ENCODE results near the gene ANK2. TPM values are rescaled to one million over a fixed set of nuclear protein-coding genes. Genes with fewer than 3 reads are reported as not detected.

ANK2 gene
- total and polyA plus RNA-seq, 10 donors: 5.3 to 158 (median 72.9) TPM

- DNase-seq: no peak
- H3K4me1 ChIP-seq: no peaks in the 10 kb centered on the region
- H3K27me3 ChIP-seq (replicated peaks in 1 of 7): no peaks in the 10 kb centered on the region
- 81 to 94% (median 82%) methylated on average over 2 of the region's 2 CpGs for WGBS, 5 donors
- intact Hi-C loops (cut with DNase I; ENCODE audit: low total_unique reads): no loop called here
- TF ChIP-seq, protein P1, sequence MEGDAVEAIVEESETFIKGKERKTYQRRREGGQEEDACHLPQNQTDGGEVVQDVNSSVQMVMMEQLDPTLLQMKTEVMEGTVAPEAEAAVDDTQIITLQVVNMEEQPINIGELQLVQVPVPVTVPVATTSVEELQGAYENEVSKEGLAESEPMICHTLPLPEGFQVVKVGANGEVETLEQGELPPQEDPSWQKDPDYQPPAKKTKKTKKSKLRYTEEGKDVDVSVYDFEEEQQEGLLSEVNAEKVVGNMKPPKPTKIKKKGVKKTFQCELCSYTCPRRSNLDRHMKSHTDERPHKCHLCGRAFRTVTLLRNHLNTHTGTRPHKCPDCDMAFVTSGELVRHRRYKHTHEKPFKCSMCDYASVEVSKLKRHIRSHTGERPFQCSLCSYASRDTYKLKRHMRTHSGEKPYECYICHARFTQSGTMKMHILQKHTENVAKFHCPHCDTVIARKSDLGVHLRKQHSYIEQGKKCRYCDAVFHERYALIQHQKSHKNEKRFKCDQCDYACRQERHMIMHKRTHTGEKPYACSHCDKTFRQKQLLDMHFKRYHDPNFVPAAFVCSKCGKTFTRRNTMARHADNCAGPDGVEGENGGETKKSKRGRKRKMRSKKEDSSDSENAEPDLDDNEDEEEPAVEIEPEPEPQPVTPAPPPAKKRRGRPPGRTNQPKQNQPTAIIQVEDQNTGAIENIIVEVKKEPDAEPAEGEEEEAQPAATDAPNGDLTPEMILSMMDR (IDR thresholded peaks at IDR 0.05 in 8 of 11, conservative IDR thresholded peaks at IDR 0.05 in 3 of 11): no peak
- no peak for TF ChIP-seq POLR2AphosphoS5 (IDR thresholded peaks at IDR 0.05)
- TF ChIP-seq POLR2A (IDR thresholded peaks at IDR 0.05): no peak
- no peaks in the 10 kb centered on the region for H3K36me3 ChIP-seq
- H3K4me3 ChIP-seq: no peak overlapping the region
- H3K9me3 ChIP-seq: no peaks in the 10 kb centered on the region
- H3K27ac ChIP-seq: no peak overlapping the region
Observed at GRCh38 chr4:113114884-113115283, 65.4 kb downstream of the ANK2 start.

DNA sequence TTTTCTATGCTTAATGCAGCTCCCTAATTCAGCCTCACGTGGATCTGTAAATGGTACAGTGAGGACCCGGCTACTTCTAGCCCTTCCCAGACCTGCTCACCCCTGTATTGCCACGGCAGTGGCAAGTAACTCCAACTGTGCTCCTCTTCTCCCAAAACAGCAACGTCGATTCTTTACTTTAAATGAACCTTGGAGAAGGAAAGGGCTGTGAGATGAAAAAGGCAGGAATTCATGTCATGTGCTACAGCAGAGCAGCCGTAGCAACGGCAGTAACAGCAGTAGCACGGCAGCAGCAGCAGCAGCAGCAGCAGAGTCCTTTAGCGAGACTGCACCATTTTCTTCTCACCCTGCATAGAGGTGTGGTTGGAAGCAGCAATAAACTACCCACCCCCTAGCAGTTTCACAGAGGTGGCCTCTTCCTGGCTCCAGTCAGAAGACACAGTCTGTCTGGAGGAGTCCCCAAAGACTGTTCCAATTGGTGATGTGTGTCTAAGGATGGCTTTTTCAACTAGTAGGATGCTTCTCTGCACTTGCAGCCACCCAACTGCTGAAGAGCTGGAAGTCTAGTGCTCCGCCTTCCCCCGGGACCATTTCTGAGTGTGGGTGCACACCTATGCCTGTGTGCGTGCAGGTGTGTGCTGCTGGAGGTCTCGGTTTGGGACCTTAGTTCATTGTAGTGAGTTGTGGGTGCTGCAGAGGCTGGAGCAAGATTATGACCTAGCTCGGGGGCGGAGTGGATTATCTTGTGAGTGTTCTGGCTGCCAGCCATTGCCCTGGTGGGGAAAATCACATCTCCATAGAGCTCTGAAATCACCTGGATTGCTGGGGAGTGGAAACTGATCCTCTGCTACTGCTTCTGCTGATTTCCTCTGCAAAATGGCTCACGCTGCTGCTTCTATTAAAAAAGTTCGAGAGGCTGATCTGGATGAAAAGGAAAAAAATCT is 67.2 kb downstream of the ANK2 start:
- no peak for DNase-seq
- intact Hi-C loops (cut with DNase I; ENCODE audit: low total_unique reads): no loop called here
- 61 to 70% (median 66%) methylated on average over 16 to 17 of the region's 17 CpGs for WGBS, 5 donors
- H3K4me3 ChIP-seq: peak overlapping the region in 2 of 8 donors; percentile 4 to 12
- no peaks in the 10 kb centered on the region for H3K36me3 ChIP-seq
- H3K27me3 ChIP-seq (replicated peaks in 1 of 7): no peaks in the 10 kb centered on the region
- no peaks in the 10 kb centered on the region for H3K4me1 ChIP-seq
- H3K9me3 ChIP-seq: no peaks in the 10 kb centered on the region
- H3K27ac ChIP-seq: no peak overlapping the region
- TF ChIP-seq, protein P1 (IDR thresholded peaks at IDR 0.05 in 8 of 11, conservative IDR thresholded peaks at IDR 0.05 in 3 of 11): no peak
- TF ChIP-seq POLR2A (IDR thresholded peaks at IDR 0.05) (no peak), POLR2AphosphoS5 (IDR thresholded peaks at IDR 0.05) (no peak)

DNA sequence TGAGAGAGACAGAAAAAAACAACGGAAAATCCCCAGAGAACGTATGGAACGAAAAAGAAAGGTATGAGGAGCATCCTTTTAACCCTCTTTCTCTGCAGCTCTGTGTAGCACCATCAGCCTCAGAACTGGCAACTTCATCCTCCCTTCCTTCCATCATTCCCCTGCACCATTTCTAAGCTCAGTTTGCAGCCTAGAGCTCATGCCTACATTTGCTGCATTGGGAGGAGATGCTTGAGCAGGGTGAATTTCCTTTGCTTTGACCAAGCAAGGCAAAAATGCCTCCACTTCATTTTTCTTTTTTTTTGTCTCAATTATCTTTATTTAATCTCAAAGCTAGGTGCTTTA is 67.9 kb downstream of the ANK2 start:
- no peak overlapping the region for H3K27ac ChIP-seq
- H3K9me3 ChIP-seq: no peaks in the 10 kb centered on the region
- 73 to 88% (median 83%) methylated on average over 3 of the region's 3 CpGs for WGBS, 5 donors
- no peaks in the 10 kb centered on the region for H3K36me3 ChIP-seq
- no peak for DNase-seq
- intact Hi-C loops (cut with DNase I; ENCODE audit: low total_unique reads): no loop called here
- TF ChIP-seq POLR2A (IDR thresholded peaks at IDR 0.05) (no peak), POLR2AphosphoS5 (IDR thresholded peaks at IDR 0.05) (no peak)
- TF ChIP-seq, protein P1 (IDR thresholded peaks at IDR 0.05 in 8 of 11, conservative IDR thresholded peaks at IDR 0.05 in 3 of 11): no peak
- H3K4me1 ChIP-seq: no peaks in the 10 kb centered on the region
- H3K4me3 ChIP-seq: peak overlapping the region in 1 of 8 donors; percentile 12
- H3K27me3 ChIP-seq (replicated peaks in 1 of 7): no peaks in the 10 kb centered on the region

- Histone ChIP-seq H3K4me1 (no peaks in the 10 kb centered on the region), H3K4me3 (no peak overlapping the region), H3K9me3 (no peaks in the 10 kb centered on the region), H3K27me3 (replicated peaks in 1 of 7) (no peaks in the 10 kb centered on the region), H3K27ac (no peak overlapping the region), H3K36me3 (no peaks in the 10 kb centered on the region)
- 56 to 97% (median 88%) methylated on average over 1 of the region's 1 CpG for WGBS, 5 donors
- intact Hi-C loops (cut with DNase I; ENCODE audit: low total_unique reads): no loop called here
- no peak for TF ChIP-seq POLR2A (IDR thresholded peaks at IDR 0.05)
- no peak for TF ChIP-seq POLR2AphosphoS5 (IDR thresholded peaks at IDR 0.05)
- TF ChIP-seq, protein P1 (IDR thresholded peaks at IDR 0.05 in 8 of 11, conservative IDR thresholded peaks at IDR 0.05 in 3 of 11): no peak
- DNase-seq: no peak
Observed at GRCh38 chr4:113122066-113122465, 72.6 kb downstream of the ANK2 start.
